Measurements from ENCODE around the gene VLDLR. TPM values are rescaled to one million over a fixed set of nuclear protein-coding genes. Genes with fewer than 3 reads are reported as not detected.

The VLDLR gene
- 2.2 and 3.0 TPM in 2 replicates for total RNA-seq

DNA sequence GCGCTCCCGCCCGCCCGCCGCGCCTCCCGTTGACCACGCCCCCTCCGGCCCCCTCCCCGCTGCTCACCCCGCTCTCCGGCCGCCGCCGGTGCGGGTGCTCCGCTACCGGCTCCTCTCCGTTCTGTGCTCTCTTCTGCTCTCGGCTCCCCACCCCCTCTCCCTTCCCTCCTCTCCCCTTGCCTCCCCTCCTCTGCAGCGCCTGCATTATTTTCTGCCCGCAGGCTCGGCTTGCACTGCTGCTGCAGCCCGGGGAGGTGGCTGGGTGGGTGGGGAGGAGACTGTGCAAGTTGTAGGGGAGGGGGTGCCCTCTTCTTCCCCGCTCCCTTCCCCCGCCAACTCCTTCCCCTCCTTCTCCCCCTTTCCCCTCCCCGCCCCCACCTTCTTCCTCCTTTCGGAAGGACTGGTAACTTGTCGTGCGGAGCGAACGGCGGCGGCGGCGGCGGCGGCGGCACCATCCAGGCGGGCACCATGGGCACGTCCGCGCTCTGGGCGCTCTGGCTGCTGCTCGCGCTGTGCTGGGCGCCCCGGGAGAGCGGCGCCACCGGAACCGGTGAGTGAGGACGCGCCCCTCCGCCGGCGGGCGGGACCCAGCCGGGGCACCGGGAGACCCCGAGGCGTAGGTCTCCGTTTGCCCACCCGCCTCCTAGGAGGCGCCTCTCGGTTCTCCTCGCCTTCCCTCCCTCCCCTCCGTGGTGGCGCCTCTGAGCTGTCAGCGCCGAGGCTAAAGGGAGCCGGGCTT, at the start of gene VLDLR:
Gene VLDLR, plus strand, starts transcription at position 66 of the 739 bp plus-strand sequence. Its CDS starts 403 bp downstream, at position 469.

Other genes with a start within 250 kb of the VLDLR start
- gene KCNV2, start 95.7 kb downstream of the VLDLR start, total RNA-seq, result not detected in 2 replicates
- 34.7 and 38.7 TPM in 2 replicates for gene PUM3, start 222.3 kb downstream of the VLDLR start, total RNA-seq